Gastrocnemius medialis (tissue), 4 donors: ENCODE results near the gene ASB16. TPM values are rescaled to one million over a fixed set of nuclear protein-coding genes. Genes with fewer than 3 reads are reported as not detected.

Source experiments
- ATAC-seq, 2 donors: fragments of 150-250 bp; one replicate each; pipeline ENCODE4 v1.9.1; 2016
- DNase-seq, 2 donors: peaks; one replicate each; pipeline ENCODE4 v3.0.0-alpha.2; 2019
- H3K27ac ChIP-seq, 4 donors: fragments of 200-600 bp; sonication (generic); 1 replicate in 1 of 4; 2 replicates in 3 of 4; pipeline ENCODE4 v1.5.1; 2016 to 2018; ENCODE audit warnings: mild to moderate bottlenecking in 2 of 4, moderate library complexity in 1 of 4
- H3K27me3 ChIP-seq, 3 donors: fragments of 200-600 bp; sonication (generic) in 2 of 3; 1 replicate in 1 of 3; 2 replicates in 2 of 3; pipeline versions ENCODE4 v1.5.1 to v1.6.0; 2016 to 2019; ENCODE audit warnings: mild to moderate bottlenecking in 1 of 3, moderate library complexity in 1 of 3
- H3K36me3 ChIP-seq, 2 donors: fragments of 200-600 bp; sonication (generic) in 1 of 2; one replicate each; pipeline ENCODE4 v1.5.1; 2017 to 2018
- H3K4me1 ChIP-seq, 2 donors: fragments of 200-600 bp; sonication (generic) in 1 of 2; one replicate each; pipeline ENCODE4 v1.5.1; 2016 to 2017; ENCODE audit warnings: mild to moderate bottlenecking in 2 of 2
- H3K4me3 ChIP-seq, 4 donors: fragments of 200-600 bp; sonication (generic) in 3 of 4; 1 replicate in 1 of 4; 2 replicates in 3 of 4; pipeline ENCODE4 v1.5.1; 2016 to 2019; ENCODE audit warnings: mild to moderate bottlenecking in 2 of 4
- H3K9me3 ChIP-seq, 3 donors: fragments of 200-600 bp; sonication (generic) in 2 of 3; 1 replicate in 1 of 3; 2 replicates in 2 of 3; pipeline ENCODE4 v1.5.1; 2016 to 2019
- POLR2A ChIP-seq, 2 donors: fragments of 450-650 bp; IDR thresholded peaks; one replicate each; pipeline ENCODE4 v1.6.1; 2017; ENCODE audit warnings: antibody characterized with exemption in 2 of 2, mild to moderate bottlenecking in 2 of 2, moderate library complexity in 2 of 2
- in situ Hi-C, 4 donors: fragments of 200-750 bp; cut with MboI; loops; one replicate each; pipeline versions ENCODE4 v1.15.0 to v1.8.0; 2017; ENCODE audit warnings: low sequenced_read_pairs in 4 of 4
- intact Hi-C: fragments of 100-400 bp; cut with DNase I; formaldehyde crosslinking; loops from one replicate; pipeline ENCODE4 v1.15.1; 2023; ENCODE audit warnings: low total_unique reads
- total RNA-seq, 4 donors: library from RNA; depleted of rRNA; stranded (reverse); fragments of >200 nt; gene quantifications; one replicate each; pipeline versions ENCODE4 v1.1.0 to v1.2.3, GENCODE V29; 2016
- TF ChIP-seq, protein P1 (sequence below), 5 experiments: fragments of 450-650 bp in 3 of 5; fragments of 200-600 bp in 2 of 5; sonication (generic) in 2 of 5; IDR thresholded peaks in 4 of 5; conservative IDR thresholded peaks in 1 of 5; 1 replicate in 4 of 5; 2 replicates in 1 of 5; pipeline ENCODE4 v1.5.1; 2016 to 2019; ENCODE audit warnings: antibody characterized with exemption in 5 of 5, mild to moderate bottlenecking in 3 of 5, moderate library complexity in 3 of 5

ASB16 gene
- total RNA-seq, 4 donors from 2014 or later = 13.2 to 134 (median 34.2) TPM

DNA sequence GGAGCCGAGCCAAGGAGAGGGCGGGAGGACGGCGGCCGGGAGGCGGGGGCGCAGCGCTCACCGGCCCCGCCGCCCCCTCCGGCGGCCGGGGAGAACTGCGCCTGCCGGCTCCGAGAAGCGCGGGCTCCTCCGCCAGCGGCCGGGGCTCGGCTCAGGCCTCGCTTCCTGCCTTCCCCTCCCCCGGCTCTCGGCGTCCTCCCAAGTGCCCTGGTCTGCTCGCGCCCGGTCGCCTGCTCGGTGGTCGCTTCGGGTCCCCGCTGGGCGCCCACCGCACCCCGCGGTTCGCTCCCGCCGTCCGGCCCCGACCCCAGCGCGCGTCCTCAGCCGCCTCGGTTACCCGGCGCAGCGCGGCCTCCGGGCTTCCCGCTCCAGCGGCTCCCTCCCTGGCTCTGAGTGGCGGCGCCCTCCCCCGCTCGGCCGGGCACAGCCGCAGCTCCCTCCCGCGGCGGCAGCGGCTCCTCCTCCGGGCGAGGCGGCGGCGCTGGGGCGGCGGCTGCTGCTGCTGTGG, 48.7 kb downstream of the ASB16 start:
- Histone ChIP-seq H3K27me3 (no peaks in the 10 kb centered on the region), H3K36me3 (peaks cover 0 to 23% of the 10 kb centered on the region in 2 donors), H3K9me3 (no peaks in the 10 kb centered on the region), H3K4me3 (peak overlapping the region; percentile 52 to 93 (median 82)), H3K27ac (peak overlapping the region; percentile 95 to 100 (median 98)), H3K4me1 (peaks cover 43 to 55% of the 10 kb centered on the region in 2 donors)
- intact Hi-C loops = no loop called here
- ATAC-seq = peak; percentile 46 to 47
- peak; percentile 41 to 62 for DNase-seq
- in situ Hi-C loops = loop anchor here in 3 of 4 donors (25.0 kb wide), 1 partner anchor 293 kb away; the partner anchor contains the start of gene GPATCH8 (in 3 of the 3)
- TF ChIP-seq, protein P1, sequence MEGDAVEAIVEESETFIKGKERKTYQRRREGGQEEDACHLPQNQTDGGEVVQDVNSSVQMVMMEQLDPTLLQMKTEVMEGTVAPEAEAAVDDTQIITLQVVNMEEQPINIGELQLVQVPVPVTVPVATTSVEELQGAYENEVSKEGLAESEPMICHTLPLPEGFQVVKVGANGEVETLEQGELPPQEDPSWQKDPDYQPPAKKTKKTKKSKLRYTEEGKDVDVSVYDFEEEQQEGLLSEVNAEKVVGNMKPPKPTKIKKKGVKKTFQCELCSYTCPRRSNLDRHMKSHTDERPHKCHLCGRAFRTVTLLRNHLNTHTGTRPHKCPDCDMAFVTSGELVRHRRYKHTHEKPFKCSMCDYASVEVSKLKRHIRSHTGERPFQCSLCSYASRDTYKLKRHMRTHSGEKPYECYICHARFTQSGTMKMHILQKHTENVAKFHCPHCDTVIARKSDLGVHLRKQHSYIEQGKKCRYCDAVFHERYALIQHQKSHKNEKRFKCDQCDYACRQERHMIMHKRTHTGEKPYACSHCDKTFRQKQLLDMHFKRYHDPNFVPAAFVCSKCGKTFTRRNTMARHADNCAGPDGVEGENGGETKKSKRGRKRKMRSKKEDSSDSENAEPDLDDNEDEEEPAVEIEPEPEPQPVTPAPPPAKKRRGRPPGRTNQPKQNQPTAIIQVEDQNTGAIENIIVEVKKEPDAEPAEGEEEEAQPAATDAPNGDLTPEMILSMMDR (IDR thresholded peaks at IDR 0.05 in 4 of 5, conservative IDR thresholded peaks at IDR 0.05 in 1 of 5) = peak; percentile 47 to 92 (median 88)
- peak; percentile 56 to 74 for TF ChIP-seq POLR2A (IDR thresholded peaks at IDR 0.05)

DNA sequence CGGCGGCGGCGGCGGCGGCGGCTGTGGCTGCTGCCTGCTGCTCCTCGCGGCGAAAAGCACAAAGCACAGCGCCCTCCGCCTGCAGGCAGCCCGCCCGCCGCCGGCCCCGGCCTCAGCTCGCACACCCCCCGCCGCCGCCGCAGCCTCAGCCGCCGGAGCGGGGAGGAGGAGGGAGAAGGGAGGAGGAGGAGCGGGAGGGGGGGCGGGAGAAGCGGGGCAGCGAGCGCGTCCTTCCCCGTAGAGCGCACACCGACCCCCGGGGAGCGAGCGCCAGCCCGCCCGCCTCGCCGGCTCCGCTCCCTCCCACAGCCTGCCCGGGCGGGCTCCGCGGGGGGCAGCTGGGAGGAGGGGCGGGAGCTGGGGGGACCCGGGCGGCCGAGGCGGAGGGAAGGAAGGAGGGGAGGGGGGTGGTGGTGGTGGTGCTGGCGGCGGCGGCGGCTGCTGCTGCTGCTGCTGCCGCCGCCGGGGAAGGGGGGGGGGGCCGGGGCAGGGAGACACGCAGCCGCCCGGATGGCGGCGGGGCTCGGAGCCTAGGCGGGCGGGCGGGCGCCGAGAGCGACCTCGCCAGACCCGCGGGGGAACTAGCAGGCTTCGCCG, 49.2 kb downstream of the ASB16 start, which contains the start of gene UBTF:
Gene UBTF, minus strand, starts transcription at position 60 of the 597 bp plus-strand sequence. CDS start 1,446 bp downstream, outside the sequence.
- Histone ChIP-seq H3K36me3 (peaks cover 0 to 18% of the 10 kb centered on the region in 2 donors), H3K27ac (peak within 1 kb of the TSS; percentile 95 to 100 (median 98)), H3K4me3 (peak within 1 kb of the TSS; percentile 74 to 93 (median 86)), H3K4me1 (peaks cover 43 to 51% of the 10 kb centered on the region in 2 donors), H3K27me3 (no peaks in the 10 kb centered on the region), H3K9me3 (no peaks in the 10 kb centered on the region)
- no peak for TF ChIP-seq POLR2A (IDR thresholded peaks at IDR 0.05)
- TF ChIP-seq, protein P1 (IDR thresholded peaks at IDR 0.05 in 4 of 5, conservative IDR thresholded peaks at IDR 0.05 in 1 of 5) = no peak
- intact Hi-C loops (loop anchor here (5.0 kb wide), 1 partner anchor 283 kb away; the partner anchor contains the start of gene GPATCH8), in situ Hi-C loops (loop anchor here in 3 of 4 donors (5.0 to 25.0 kb wide), 2 partner anchors 103 to 293 kb away; partner anchors contain the start of genes GPATCH8 (in 3 of the 3) and SLC25A39 (in 1 of the 3))
- ATAC-seq (peak; percentile 15 to 22), DNase-seq (peak; percentile 43 to 66)

DNA sequence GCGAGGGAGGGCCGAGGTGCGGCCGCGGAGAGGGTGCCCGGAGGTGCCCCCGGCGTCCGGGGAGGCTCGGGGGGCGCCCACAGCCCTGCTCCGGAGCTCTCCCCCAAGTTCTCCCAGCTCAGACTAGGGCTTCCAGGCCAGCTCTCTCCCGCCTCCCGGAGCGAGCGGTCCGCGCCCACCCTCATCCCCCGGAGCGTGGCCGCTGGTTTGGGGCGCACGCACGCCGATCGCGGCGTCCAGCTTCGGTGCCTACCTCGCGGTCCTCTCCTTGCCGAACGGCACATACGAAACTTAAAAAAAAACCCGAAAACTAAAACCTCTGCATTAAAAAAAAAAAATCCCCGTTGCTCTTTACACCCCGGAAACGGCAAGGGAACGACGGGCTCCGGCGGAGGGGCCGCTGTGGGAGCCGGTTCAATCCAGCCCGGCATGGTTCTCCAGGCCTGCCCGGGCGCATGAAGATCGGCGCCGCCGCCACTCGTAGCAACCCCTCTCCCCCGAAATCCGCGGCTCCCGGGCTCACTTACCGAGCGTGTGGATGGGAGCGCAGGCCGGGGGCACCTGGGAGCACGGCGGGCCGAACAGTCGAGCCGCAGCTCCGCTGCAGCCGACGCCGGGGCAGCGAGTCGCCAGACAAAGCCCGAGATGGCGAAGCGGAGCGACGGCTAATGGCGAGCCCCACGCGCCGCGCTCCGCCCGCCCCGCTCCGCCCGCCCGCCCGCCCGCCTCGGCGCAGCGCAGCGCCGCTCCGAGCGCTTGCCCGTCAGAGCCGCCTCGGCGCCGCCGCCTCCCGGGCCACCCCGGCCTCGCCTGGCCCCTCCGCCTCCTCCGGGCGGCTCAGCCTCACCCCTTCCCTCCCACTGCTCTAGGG, 49.9 kb downstream of the ASB16 start:
- peaks cover 42 to 46% of the 10 kb centered on the region in 2 donors for H3K4me1 ChIP-seq
- in situ Hi-C loops (loop anchor here in 3 of 4 donors (5.0 to 25.0 kb wide), 2 partner anchors 102 to 292 kb away; partner anchors contain the start of genes GPATCH8 (in 3 of the 3) and SLC25A39 (in 1 of the 3)), intact Hi-C loops (loop anchor here (1.0 to 5.0 kb wide), 2 partner anchors 105 to 282 kb away; partner anchors contain the start of gene GPATCH8)
- TF ChIP-seq POLR2A (IDR thresholded peaks at IDR 0.05) = peak in 1 of 2 donors; percentile 7
- TF ChIP-seq, protein P1 (IDR thresholded peaks at IDR 0.05 in 4 of 5, conservative IDR thresholded peaks at IDR 0.05 in 1 of 5) = no peak
- no peak for DNase-seq
- no peaks in the 10 kb centered on the region for H3K9me3 ChIP-seq
- H3K36me3 ChIP-seq = peaks cover 0 to 10% of the 10 kb centered on the region in 2 donors
- no peaks in the 10 kb centered on the region for H3K27me3 ChIP-seq
- ATAC-seq = peak; percentile 13 to 24
- peak overlapping the region; percentile 95 to 100 (median 98) for H3K27ac ChIP-seq
- H3K4me3 ChIP-seq = peak overlapping the region; percentile 74 to 93 (median 86)
